GM19025 (cell line): ENCODE data around the gene JAZF1.

Experiments used
- ATAC-seq: cut with Tn5 transposase; IDR thresholded peaks from one replicate; pipeline ENCODE4 v1.9.1; 2021; ENCODE audit warnings: mild to moderate bottlenecking, low read depth, moderate library complexity; ENCODE audit not compliant: unreplicated experiment

JAZF1 gene

GRCh38 chr7:27955011-27955410, 225.6 kb downstream of the JAZF1 start:
- ATAC-seq: no peak

DNA sequence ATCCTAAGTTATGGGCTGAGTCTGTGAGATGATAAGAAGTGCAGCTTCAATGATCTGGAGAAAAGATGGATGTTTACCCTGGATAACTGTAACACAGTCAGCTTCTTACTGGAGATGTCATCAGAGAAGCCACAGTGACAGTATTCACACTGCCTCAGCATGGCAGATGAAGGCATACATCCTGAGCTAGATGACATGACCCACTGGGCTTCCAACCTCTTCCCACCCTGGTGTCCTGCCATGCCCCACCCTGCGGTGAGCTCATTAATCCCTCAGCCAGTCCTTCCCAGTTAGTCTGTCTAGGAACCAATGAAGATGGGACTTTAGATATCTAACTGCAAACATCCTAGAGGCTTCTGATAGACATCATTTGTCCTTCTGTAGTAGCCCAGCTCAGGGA, 226.8 kb downstream of the JAZF1 start:
- no peak for ATAC-seq

DNA sequence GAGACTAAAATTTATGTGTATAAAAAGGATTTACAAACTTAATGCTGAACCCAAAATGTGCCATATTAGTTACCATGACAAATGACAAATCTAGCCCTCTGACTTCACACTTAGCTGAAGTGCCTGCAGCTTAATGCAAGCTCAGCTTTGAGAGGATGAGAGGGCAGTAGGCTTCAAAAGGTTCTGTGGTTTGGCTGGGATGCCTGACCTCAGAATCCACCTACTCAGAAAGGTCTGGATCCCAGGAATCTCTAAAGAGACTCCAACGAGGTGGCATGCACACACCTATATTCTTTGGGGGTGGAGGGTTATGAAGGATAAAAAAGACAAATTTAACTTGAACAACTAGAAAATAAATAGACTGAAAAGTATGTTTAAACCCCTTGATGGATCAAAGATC, 227.2 kb downstream of the JAZF1 start:
- ATAC-seq: no peak

GRCh38 chr7:27952456-27953285, 227.9 kb downstream of the JAZF1 start:
- ATAC-seq: no peak

- no peak for ATAC-seq
These were observed 230.5 kb downstream of the JAZF1 start for GRCh38 chr7:27950123-27950522.

DNA sequence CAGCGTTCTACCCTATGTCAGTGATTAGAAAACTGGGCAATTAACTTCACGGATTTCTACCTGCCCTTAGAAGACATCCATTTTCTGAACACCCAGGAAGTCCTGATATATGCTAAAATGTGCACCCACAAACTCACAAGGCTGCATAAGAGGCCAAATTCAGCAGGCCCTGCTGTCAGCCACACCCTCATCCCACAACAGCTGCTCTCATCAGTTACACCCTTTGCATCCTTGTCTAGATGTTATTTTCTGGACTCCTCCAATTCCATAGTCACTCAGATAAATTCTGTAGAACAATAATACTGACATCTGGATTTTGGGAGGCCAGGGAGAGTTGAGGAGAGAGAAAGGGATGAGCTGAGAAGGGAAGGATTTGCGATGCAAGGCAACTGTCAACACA, 231.7 kb downstream of the JAZF1 start:
- no peak for ATAC-seq

GRCh38 chr7:27947586-27948278, 232.9 kb downstream of the JAZF1 start:
- no peak for ATAC-seq

DNA sequence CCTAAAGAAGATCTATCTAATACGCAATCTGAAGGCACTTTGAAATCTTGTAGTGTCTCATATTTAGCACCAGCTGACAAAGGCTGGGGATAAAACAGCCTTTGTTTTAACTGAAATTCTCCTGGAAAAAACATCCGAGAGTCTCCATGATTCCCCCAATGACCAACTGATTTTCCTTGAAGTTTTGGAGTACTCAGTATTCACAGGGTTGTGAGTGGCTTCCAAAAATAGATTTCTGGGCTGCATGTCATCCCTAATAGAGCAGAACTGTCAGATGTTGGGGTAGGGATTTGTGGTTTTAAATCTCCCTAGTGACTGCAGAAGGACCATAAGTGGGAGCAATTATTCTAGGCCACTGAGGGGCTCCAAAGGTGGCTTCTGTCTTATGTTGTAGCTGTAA, 234.2 kb downstream of the JAZF1 start:
- ATAC-seq: no peak

GRCh38 chr7:27945058-27945795, 235.4 kb downstream of the JAZF1 start:
- ATAC-seq: no peak

- no peak for ATAC-seq
These were observed 236.0 kb downstream of the JAZF1 start for GRCh38 chr7:27944643-27945042.

DNA sequence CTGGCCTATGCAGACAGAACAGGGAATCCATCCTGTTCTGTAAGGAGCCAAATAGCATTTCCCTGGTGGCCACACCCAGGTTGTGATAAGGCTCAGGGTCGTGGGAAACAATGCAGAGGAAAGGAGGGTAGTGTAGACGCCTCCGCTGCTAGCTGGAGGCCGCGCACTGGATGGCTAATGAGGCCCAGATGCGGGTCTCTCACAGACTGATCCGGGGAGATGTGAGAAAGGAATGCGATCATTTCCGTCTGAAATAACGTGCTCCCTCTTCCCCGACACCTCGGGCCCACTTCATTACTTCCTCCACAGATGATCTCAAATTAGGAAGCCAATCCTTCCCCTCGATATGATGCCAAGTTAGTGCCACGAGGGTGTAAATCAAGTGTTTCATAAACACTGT, 237.4 kb downstream of the JAZF1 start:
- ATAC-seq: no peak

DNA sequence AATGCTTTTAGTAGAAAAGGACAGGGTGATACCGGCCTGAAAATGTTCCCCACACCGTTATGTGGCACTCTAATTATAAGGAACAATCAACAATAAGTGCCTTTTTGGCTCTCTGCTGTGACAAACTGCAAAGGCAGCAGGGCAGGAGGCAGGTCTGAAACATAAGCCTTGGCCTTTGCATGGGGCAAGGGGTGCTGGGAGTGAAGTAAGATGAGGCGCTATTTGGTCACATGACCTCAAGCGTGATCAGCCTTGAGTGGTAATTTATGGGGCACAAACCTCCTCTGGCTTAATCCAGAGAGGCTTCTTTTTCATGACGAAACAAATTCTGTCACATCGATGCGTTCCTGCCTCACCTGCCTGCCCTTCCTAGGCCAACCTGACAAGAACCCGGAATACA, 237.9 kb downstream of the JAZF1 start:
- no peak for ATAC-seq

DNA sequence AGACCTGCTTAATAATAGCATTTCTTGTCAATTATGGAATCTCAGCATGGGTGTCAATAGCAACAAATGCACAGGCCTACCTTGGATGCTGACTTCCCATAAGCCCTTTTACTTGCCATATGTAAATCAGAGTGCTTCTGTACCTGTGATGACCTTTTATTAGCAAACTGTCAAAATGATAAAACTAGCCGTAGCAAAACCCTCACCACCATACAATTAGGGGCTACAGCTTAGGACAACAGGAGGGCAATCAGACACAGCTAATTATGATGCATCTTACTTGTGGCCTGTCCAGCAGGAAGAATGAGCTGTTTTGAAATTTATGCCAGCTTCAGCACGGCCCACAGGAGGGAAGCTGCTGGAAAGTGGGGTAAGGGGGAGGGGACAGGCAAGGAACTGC, 239.1 kb downstream of the JAZF1 start:
- ATAC-seq: no peak

DNA sequence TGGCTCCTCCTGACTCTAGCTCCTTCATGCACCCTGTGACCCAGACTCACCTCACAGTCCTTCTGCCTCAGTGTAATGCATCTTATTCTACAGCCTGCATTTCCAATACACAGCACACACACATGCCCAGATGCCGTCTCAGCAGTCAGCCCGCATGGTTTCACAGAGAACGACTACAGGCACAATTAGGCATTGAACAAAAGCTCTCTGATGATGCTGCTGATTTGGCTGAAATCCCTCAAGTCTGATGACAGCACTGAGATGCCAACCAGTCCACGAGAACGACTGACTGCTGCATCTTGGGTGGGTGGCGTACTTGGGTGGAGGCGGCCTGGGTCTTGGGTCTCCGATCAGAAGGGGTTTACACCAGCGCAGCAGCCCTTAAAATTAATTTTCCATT, 240.3 kb downstream of the JAZF1 start:
- ATAC-seq: no peak

GRCh38 chr7:27939893-27940292, 240.7 kb downstream of the JAZF1 start:
- no peak for ATAC-seq

DNA sequence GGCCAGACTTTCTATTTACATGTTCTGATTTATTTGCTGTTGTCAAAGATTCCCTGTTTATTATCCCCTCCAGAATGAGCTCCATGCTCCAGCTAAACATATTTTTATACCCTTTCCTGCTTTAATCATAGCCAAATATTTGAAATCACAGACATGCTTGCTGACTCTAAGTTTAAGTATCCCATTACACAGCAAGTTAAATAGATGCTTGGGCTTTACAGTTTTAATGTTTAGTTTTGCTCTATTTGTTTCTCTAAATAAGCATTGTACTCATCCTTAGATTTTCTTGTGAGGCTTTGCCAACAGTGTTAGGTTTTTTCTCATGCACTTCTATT, 243.9 kb downstream of the JAZF1 start:
- ATAC-seq: no peak

DNA sequence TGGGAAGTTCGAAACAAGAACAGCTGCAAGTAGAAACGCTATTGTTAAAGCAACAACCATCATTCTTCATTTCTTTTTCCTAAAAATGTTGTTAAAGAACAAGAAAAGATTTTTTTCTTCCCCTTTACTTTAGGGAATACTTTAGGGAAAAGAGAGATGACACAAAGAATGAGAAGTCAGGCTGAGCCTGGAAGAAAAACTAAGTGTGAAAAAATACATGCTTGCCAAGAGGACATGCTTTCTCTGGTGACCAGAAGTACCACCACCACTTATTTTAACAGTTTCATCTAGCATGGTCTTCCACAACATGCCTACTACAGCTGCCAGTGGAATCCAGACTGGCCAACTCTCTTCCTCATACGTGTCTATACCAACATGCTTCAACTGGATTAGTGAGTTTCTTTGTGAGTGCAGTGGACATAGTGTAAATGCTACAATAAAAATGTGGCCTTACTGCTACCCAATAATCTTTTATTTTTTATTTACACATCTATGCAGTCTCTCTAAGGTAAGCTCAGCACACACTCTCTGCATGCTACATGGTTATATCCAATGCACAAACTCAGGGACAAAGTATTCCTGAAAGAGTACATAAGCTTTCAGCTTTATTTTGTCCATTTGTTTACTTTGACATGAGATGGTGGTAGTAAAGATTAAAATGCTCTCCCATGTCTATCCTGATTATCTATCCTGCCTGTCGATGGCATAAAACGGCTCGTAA, 244.4 kb downstream of the JAZF1 start:
- no peak for ATAC-seq

GRCh38 chr7:27933671-27934565, 246.7 kb downstream of the JAZF1 start:
- ATAC-seq: no peak

GRCh38 chr7:27930910-27931476, 249.6 kb downstream of the JAZF1 start:
- no peak for ATAC-seq

DNA sequence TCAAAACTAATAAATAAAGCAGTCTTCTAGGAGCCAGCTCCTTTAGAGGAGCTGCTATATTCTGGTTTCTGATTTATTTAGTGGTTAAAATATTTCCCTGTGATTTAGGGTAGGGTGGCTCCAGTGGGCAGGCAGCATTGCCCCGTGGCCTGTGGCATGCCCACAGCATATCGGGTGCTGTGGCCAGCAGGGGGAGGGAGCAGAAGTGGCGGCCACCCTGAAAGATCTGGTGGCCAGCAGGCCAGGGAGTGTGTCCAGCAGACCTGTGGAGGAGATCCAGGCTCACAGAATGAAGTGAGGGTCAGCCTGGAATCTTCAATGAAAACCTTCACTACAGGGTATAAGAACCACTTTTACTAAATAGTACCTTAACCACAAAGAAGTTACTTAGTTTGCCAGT, 251.5 kb downstream of the JAZF1 start:
- no peak for ATAC-seq
